Fibroblast of skin of right biceps (primary cell): ENCODE results near the gene GAS2.
A peak's percentile ranks its signal among the peaks of the same experiment; 100 is the strongest.

Experiments
- DNase-seq: peaks from one replicate; pipeline ENCODE4 v3.0.0-alpha.2; 2013

GAS2 gene

GRCh38 chr11:22674470-22675439, 8.3 kb downstream of the GAS2 start:
- no peak for DNase-seq

GRCh38 chr11:22677153-22677903, 10.9 kb downstream of the GAS2 start:
- no peak for DNase-seq

GRCh38 chr11:22680628-22681027, 14.2 kb downstream of the GAS2 start:
- DNase-seq: no peak

GRCh38 chr11:22681281-22681812, 14.9 kb downstream of the GAS2 start:
- no peak for DNase-seq

- no peak for DNase-seq
These were observed 17.7 kb downstream of the GAS2 start for GRCh38 chr11:22684082-22684481.

- no peak for DNase-seq
These were observed 18.7 kb downstream of the GAS2 start for GRCh38 chr11:22685111-22685510.

GRCh38 chr11:22688914-22689313, 22.5 kb downstream of the GAS2 start:
- no peak for DNase-seq

- DNase-seq: no peak
These were observed 23.8 kb downstream of the GAS2 start for GRCh38 chr11:22690257-22690656.

GRCh38 chr11:22690871-22691270, 24.5 kb downstream of the GAS2 start:
- no peak for DNase-seq

GRCh38 chr11:22699388-22699787, 33.0 kb downstream of the GAS2 start:
- no peak for DNase-seq

- no peak for DNase-seq
These were observed 35.6 kb downstream of the GAS2 start for GRCh38 chr11:22702031-22702430.

- DNase-seq: peak; percentile 86
These were observed 36.6 kb downstream of the GAS2 start for GRCh38 chr11:22703040-22703439.

GRCh38 chr11:22703591-22703990, 37.2 kb downstream of the GAS2 start:
- peak; percentile 41 for DNase-seq

- DNase-seq: peak; percentile 29
These were observed 40.9 kb downstream of the GAS2 start for GRCh38 chr11:22707119-22707899.

- DNase-seq: no peak
These were observed 44.8 kb downstream of the GAS2 start for GRCh38 chr11:22711071-22711770.

- DNase-seq: no peak
These were observed 45.5 kb downstream of the GAS2 start for GRCh38 chr11:22711880-22712279.

GRCh38 chr11:22713336-22713735, 46.9 kb downstream of the GAS2 start:
- no peak for DNase-seq

GRCh38 chr11:22715971-22716370, 49.6 kb downstream of the GAS2 start:
- DNase-seq: no peak

GRCh38 chr11:22720457-22720856, 54.0 kb downstream of the GAS2 start:
- no peak for DNase-seq

GRCh38 chr11:22723274-22723673, 56.9 kb downstream of the GAS2 start:
- DNase-seq: no peak

- DNase-seq: peak; percentile 15
These were observed 58.7 kb downstream of the GAS2 start for GRCh38 chr11:22725079-22725478.
